Measurements from ENCODE around the gene PGAM4. TPM values are rescaled to one million over a fixed set of nuclear protein-coding genes. Genes with fewer than 3 reads are reported as not detected.

PGAM4 gene
- total and polyA plus RNA-seq, 2 of the 13 experiments (the other 11 are each of a cell fraction or from before 2014, with no cell fraction given) = 0.24 to 0.33 TPM

- TF ChIP-seq CSRNP1 (CRISPR knock-in tag; IDR thresholded peaks at IDR 0.05) (no peak), ZMYM4 (CRISPR knock-in tag; IDR thresholded peaks at IDR 0.05) (no peak), ZNF318 (CRISPR knock-in tag; IDR thresholded peaks at IDR 0.05) (no peak), TEAD2 (CRISPR knock-in tag; IDR thresholded peaks at IDR 0.05) (no peak), RARA (CRISPR knock-in tag; IDR thresholded peaks at IDR 0.05) (no peak)
Observed at GRCh38 chrX:77967631-77968030, 1.8 kb downstream of the PGAM4 start (continued).
